ENCODE data around the gene MARK3.

DNA sequence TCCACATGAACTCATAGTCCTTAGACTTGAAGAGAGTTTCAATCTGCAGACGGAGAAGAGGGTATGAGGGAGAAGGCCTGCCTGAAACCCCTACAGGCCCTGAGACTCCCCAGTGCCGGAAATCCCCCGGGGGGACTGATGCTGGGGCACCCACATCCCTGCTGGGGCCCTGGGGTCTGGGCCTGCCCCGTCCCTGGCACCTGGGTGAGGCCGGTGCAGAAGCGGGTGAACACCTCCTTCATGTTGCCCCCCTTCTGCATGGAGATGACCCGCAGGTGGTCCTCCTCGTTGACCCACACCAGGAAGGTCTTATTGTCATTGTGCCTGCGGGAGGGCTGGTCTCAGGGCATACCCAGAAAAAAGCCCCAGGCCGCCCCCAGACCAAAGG is 135.0 kb downstream of the MARK3 start:
- TF ChIP-seq ELF4 (IDR thresholded peaks at IDR 0.05) (no peak), FOXA1 (IDR thresholded peaks at IDR 0.05) (no peak), NFRKB (IDR thresholded peaks at IDR 0.05) (no peak), BHLHE40 (IDR thresholded peaks at IDR 0.05; ENCODE audit: borderline replicate concordance) (no peak), SUZ12 (IDR thresholded peaks at IDR 0.05) (no peak), SP1 (IDR thresholded peaks at IDR 0.05) (no peak), FOXM1 (IDR thresholded peaks at IDR 0.05; ENCODE audit: borderline replicate concordance) (no peak), HDGF (IDR thresholded peaks at IDR 0.05; ENCODE audit: borderline replicate concordance) (no peak)

Data from HEK293T (cell line).